22Rv1 (cell line): Measurements from ENCODE around the gene NAV2.

Experiments used
- H3K27ac ChIP-seq: fragments of 450-650 bp; 2 replicates; pipeline ENCODE4 v1.5.1; 2017
- CTCF ChIP-seq: fragments of 450-650 bp; IDR thresholded peaks from 2 replicates; pipeline ENCODE4 v1.5.1; 2017; ENCODE audit warnings: mild to moderate bottlenecking
- ZFX ChIP-seq: fragments of 450-650 bp; IDR thresholded peaks from 2 replicates; pipeline ENCODE4 v1.6.1; 2017; ENCODE audit warnings: antibody characterized with exemption, borderline replicate concordance

NAV2 gene

GRCh38 chr11:19792510-19792909 lies 79.9 kb downstream of the NAV2 start:
- H3K27ac ChIP-seq = no peak overlapping the region
- TF ChIP-seq CTCF (no peak), ZFX (no peak)

DNA sequence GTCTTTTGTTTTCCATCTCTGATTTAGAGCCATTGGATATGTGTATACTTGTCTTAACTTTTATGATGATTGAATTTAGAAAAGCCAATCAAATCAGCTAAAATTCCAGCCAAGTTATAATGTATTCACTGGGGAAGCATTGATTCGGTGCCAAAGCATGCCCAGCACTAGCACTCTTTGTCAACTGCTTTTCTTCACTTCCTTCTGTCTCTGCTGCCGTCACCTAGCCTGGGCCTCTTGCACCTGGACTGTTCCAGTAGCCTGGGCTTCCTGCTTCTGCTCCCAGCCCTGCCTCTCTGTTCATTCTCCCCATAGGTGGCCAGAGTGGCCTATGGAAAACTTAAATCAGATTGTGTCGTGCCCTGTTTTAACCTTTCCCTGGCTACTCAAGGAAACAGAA lies 80.7 kb downstream of the NAV2 start:
- TF ChIP-seq ZFX (no peak), CTCF (no peak)
- no peak overlapping the region for H3K27ac ChIP-seq

DNA sequence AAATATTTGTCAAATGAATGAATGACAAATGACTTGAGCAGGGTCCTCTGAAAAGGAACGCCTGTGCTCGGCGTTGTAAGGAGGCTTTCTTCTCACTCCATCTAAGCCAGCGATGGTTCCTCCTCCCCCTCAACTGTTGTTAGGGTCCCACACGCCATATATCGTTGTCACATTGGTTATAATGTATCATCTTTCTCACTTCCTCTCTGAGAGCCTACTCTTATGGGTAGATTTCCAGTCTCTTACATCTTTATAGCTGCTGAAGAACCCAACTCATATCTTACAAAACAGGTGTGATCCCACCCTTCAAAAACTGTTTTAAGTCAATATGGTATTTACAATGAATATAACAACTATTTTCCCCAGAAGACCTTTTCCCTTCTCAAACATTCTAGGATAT lies 81.5 kb downstream of the NAV2 start:
- TF ChIP-seq CTCF = no peak
- no peak for TF ChIP-seq ZFX
- H3K27ac ChIP-seq = no peak overlapping the region

GRCh38 chr11:19795082-19795481 lies 82.4 kb downstream of the NAV2 start:
- TF ChIP-seq CTCF (no peak), ZFX (no peak)
- H3K27ac ChIP-seq = no peak overlapping the region

DNA sequence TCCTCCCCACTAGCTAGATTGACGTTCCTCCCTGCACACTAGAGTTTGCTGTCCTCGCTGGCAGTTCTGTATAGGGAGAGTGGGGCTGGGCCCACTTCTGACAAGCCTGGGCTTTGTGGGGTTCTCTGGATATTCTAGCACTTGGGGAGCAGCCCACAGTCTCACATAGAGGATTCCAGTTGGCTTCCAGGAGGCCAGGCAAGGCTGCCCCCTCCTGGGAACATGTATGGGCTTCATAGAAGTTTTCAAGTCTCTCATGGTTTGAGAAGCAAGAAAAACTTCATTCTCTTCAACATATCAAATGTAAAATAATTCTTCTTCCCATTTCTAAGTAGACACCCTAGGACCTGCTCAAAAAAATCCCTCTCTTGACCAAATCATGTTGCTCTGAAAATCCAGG lies 87.5 kb downstream of the NAV2 start:
- H3K27ac ChIP-seq = no peak overlapping the region

DNA sequence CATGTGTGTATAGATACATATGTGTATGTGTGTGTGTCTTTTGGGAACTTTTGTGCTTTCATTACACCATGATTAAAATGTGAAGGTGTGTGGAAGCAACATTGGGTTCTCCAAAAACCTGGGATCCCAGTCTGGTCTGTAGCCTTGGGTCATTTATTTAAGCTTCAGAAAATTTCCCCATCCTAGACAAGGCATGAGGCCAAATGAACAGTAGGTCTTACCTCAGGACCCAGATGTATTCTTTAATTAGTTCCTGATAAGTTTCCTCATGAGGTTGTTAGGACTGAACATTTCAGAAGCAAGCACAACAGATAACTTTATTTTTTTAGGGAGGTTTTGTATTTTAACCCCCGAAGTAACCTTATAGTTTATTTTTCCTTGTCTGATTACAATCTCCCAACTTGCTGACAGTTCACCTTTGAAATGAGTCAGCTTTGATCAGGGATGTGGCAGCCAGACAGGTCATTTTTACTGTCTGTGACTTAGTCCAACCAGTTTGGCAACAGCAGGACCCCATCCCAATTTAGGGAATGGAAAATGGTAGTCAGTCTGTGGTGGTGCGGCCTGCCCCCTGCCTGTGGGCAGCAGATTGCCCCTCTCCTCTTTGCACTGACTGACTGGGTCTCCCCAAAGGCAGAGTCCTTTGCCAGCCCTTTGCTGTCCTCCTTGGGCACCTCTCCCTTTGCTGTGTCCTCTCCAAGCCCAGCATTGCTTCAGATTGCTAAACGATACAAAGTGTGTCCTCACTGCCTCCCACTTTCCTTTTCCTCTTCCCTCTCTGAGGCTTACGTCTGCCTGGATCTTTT lies 88.3 kb downstream of the NAV2 start:
- TF ChIP-seq ZFX (no peak), CTCF (no peak)
- no peak overlapping the region for H3K27ac ChIP-seq

More for the DNA sequence above, 87.5 kb downstream of the NAV2 start:
- TF ChIP-seq CTCF (no peak), ZFX (no peak)

DNA sequence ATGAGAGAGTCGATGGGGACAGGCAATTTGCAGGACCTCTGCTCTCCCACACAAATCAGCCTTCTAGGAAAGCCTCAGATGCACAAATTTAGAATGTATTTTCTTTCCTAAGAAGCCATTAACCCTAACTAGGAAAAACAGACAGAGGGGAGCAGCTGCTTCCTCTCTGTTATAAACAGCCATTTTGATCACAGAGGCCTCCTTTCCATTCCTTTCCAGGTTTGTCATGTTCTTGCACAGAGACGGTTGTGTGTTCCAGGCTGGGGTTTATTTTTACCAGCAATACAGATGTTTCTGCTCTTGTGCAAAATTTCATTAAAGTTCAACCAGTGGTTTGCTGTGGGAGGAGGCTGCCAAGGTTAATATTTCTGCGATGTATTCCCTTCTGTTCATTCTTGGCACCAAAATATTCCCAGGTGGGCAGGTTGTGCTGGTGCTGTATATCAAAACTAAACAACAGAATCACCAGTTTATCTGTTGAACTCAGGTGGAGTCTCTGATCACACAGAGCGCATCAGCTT lies 90.2 kb downstream of the NAV2 start:
- H3K27ac ChIP-seq = no peak overlapping the region
- TF ChIP-seq ZFX (no peak), CTCF (no peak)
